Cardiac muscle cell (in vitro differentiated cells and primary cell): ENCODE data around the gene ATCAY. TPM values are rescaled to one million over a fixed set of nuclear protein-coding genes. Genes with fewer than 3 reads are reported as not detected.

Experiments
- DNase-seq, 2 donors: peaks; one replicate each; pipeline versions ENCODE4 v3.0.0 to v3.0.0-alpha.2; 2010 to 2017; ENCODE audit warnings: low read depth in 1 of 2, low spot score in 1 of 2
- H3K27ac ChIP-seq: fragments of 200-600 bp; sonication (generic); 2 replicates; pipeline ENCODE4 v1.5.1; 2016
- H3K27me3 ChIP-seq: fragments of 200-600 bp; sonication (generic); 2 replicates; pipeline ENCODE4 v1.6.0; 2016; ENCODE audit warnings: control low read depth
- H3K36me3 ChIP-seq: fragments of 200-600 bp; sonication (generic); 2 replicates; pipeline ENCODE4 v1.5.1; 2016; ENCODE audit warnings: control low read depth
- H3K4me1 ChIP-seq: fragments of 200-600 bp; sonication (generic); 2 replicates; pipeline ENCODE4 v1.8.1; 2017; ENCODE audit warnings: low read depth, mild to moderate bottlenecking, mixed run types
- H3K4me3 ChIP-seq: fragments of 200-600 bp; sonication (generic); 2 replicates; pipeline ENCODE4 v1.5.1; 2016; ENCODE audit warnings: mild to moderate bottlenecking
- H3K9me3 ChIP-seq: fragments of 200-600 bp; sonication (generic); 2 replicates; pipeline ENCODE4 v1.5.1; 2017; ENCODE audit warnings: low read depth, mild to moderate bottlenecking, control low read depth
- polyA plus RNA-seq: library from polyadenylated mRNA; unstranded; fragments of >200 nt; fragmentation: Nextera tagmentation; extraction: Ambion mirVana; gene quantifications from 2 replicates; pipeline ENCODE4 v1.2.1, GENCODE V29; 2016
- total RNA-seq: library from RNA; depleted of rRNA; stranded (reverse); fragments of >200 nt; gene quantifications from 2 replicates; pipeline ENCODE4 v1.2.3, GENCODE V29; 2016
- TF ChIP-seq, protein P1 (sequence below): IDR thresholded peaks from 2 replicates; pipeline ENCODE4 v1.5.1; 2012; ENCODE audit warnings: low read depth, mild to moderate bottlenecking, low read length

ATCAY gene
- total and polyA plus RNA-seq, 2 experiments from 2014 or later: 0.15 to 0.29 TPM

DNA sequence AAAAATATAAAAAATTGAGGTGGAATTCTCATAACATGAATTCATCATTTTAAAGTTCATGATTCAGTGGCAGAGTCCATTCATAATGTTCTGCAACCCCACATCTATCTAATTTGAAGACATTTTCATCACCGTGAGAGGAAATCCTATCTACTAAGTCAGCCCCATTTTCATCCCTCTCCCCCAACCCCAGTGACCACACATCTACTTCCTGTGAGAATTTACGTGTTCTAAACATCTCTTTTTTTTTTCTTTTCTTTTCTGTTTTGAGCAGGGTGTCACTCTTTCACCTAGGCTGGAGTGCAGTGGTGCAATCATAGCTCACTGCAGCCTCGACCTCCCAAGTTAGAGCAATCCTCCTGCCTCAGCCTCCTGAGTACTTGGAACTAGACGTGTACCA, 17.5 kb downstream of the ATCAY start:
- Histone ChIP-seq H3K9me3 (no peaks in the 10 kb centered on the region), H3K36me3 (no peaks in the 10 kb centered on the region), H3K27ac (no peak overlapping the region), H3K4me3 (no peak overlapping the region), H3K4me1 (no peaks in the 10 kb centered on the region), H3K27me3 (no peaks in the 10 kb centered on the region)
- no peak for DNase-seq
- TF ChIP-seq, protein P1, sequence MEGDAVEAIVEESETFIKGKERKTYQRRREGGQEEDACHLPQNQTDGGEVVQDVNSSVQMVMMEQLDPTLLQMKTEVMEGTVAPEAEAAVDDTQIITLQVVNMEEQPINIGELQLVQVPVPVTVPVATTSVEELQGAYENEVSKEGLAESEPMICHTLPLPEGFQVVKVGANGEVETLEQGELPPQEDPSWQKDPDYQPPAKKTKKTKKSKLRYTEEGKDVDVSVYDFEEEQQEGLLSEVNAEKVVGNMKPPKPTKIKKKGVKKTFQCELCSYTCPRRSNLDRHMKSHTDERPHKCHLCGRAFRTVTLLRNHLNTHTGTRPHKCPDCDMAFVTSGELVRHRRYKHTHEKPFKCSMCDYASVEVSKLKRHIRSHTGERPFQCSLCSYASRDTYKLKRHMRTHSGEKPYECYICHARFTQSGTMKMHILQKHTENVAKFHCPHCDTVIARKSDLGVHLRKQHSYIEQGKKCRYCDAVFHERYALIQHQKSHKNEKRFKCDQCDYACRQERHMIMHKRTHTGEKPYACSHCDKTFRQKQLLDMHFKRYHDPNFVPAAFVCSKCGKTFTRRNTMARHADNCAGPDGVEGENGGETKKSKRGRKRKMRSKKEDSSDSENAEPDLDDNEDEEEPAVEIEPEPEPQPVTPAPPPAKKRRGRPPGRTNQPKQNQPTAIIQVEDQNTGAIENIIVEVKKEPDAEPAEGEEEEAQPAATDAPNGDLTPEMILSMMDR: no peak

DNA sequence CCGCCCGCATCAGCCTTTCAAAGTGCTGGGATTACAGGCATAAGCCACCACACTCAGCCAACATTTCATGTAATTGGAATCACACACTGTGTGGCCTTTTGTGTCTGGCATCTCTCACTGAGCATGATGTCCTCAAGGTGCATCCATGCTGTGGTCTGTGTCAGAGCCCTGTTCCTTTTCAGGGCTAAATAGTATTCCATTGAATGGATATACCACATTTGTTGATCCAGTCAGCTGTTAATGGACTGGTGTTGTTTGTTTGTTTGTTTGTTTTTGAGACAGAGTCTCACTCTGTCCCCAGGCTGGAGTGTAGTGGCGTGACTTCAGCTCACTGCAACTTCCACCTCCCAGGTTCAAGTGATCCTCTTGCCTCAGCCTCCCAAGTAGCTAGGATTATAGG, 17.9 kb downstream of the ATCAY start:
- no peak overlapping the region for H3K27ac ChIP-seq
- no peaks in the 10 kb centered on the region for H3K4me1 ChIP-seq
- TF ChIP-seq, protein P1: no peak
- no peak overlapping the region for H3K4me3 ChIP-seq
- no peaks in the 10 kb centered on the region for H3K9me3 ChIP-seq
- H3K27me3 ChIP-seq: no peaks in the 10 kb centered on the region
- no peaks in the 10 kb centered on the region for H3K36me3 ChIP-seq
- no peak for DNase-seq

DNA sequence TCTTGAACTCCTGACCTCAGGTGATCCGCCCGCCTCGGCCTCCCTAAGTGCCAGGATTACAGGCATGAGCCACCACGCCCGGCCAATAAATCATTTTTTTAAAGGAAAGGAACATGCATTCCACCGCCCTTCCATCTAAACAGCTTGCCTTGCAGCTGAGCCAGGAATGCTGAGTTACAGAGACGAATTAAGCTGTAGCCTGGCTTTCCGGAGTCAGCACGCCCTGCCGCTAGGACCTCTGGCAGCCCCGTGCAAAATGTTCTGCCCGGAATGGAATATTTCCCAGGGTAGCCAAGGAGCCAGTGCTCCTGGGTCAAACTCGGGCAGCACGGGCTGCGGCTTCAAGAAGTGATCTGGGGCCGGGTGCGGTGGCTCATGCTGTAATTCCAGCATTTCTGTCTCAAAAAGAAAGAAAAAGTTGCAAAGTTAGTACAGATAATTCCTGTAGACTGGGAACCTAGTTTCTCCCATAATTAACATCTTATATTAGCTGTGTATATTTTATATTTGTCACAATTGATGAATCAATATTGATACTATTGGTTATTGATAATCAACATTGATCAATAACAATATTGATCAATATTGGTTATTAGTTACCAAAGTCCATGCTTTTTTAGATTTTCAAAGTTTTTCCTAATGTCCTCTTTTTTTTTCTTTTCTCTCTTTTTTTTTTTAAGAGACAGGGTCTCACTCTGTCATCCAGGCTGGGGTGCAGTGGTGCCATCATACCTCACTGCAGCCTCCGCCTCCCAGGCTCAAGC, 19.2 kb downstream of the ATCAY start:
- Histone ChIP-seq H3K9me3 (no peaks in the 10 kb centered on the region), H3K4me3 (no peak overlapping the region), H3K36me3 (no peaks in the 10 kb centered on the region), H3K27me3 (no peaks in the 10 kb centered on the region), H3K4me1 (no peaks in the 10 kb centered on the region), H3K27ac (no peak overlapping the region)
- TF ChIP-seq, protein P1: no peak
- DNase-seq: no peak

DNA sequence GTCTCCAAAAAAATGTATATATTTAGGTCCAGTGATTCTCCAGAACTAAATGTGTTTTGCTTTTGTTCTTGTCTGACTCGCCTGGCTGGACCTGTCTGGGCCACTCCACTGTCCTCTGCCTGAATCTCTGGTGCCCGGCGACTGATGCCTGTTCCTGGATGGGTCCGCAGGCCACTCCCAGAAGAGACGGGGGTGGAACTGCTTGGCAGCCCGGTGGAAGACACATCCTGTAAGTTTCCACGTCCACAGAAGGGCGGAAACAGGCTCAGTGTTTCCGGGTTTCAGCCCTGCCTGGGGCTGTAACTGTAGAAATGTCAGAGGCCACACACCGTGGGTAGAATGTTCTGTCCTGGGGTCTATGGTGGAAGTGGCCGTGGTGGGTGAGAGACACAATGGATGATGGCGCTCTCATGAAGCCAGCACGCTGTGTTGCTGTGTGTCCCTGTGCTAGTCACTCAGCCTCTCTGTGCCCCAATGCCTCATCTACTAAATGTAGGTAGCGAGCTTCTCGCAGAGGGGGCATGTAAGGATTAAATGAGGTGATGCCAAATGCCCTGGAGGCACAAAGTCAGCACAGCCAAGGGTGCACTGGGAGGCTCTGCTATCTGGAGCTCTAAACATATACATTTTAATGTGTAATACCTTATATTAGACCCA, 22.0 kb downstream of the ATCAY start:
- H3K4me3 ChIP-seq: no peak overlapping the region
- TF ChIP-seq, protein P1: no peak
- DNase-seq: no peak
- H3K36me3 ChIP-seq: no peaks in the 10 kb centered on the region
- no peak overlapping the region for H3K27ac ChIP-seq
- no peaks in the 10 kb centered on the region for H3K4me1 ChIP-seq
- H3K9me3 ChIP-seq: no peaks in the 10 kb centered on the region
- H3K27me3 ChIP-seq: no peaks in the 10 kb centered on the region

DNA sequence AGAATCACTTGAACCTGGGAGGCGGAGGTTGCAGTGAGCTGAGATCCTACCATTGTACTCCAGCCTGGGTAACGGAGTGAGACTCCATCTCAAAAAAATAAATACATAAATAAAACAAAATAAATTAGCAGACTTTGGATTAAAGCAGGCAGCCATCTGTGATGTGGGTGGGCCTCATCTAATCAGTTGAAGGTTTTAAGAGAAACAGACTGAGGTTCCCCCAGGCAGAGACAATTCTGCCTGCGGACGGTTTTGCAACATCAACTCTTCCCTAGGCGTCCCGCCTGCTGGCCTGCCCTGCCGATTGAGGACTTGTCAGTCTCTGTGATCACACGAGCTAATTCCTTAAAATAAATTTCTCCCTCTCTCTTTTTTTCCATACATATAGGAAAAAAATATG, 23.7 kb downstream of the ATCAY start:
- Histone ChIP-seq H3K27me3 (no peaks in the 10 kb centered on the region), H3K36me3 (no peaks in the 10 kb centered on the region), H3K9me3 (no peaks in the 10 kb centered on the region), H3K4me1 (no peaks in the 10 kb centered on the region), H3K27ac (no peak overlapping the region), H3K4me3 (no peak overlapping the region)
- TF ChIP-seq, protein P1: no peak
- no peak for DNase-seq
